LNCaP clone FGC (cell line): ENCODE data around the gene CD47.

Source experiments
- DNase-seq: peaks from one replicate; pipeline ENCODE4 v3.0.0-alpha.2; 2011; ENCODE audit warnings: low read depth
- H3K4me3 ChIP-seq: 2 replicates; pipeline ENCODE4 v1.5.1; 2011; ENCODE audit warnings: mild to moderate bottlenecking, low read depth, low read length, control low read depth
- CTCF ChIP-seq: IDR thresholded peaks from 2 replicates; pipeline ENCODE4 v1.5.1; 2012; ENCODE audit warnings: mild to moderate bottlenecking; ENCODE audit not compliant: control insufficient read depth, insufficient read depth; ENCODE audit errors: extremely low read depth

Gene CD47

GRCh38 chr3:108131475-108132134, 40.8 kb upstream of the CD47 start:
- H3K4me3 ChIP-seq, result no peak overlapping the region
- DNase-seq, result no peak
- no peak for TF ChIP-seq CTCF

GRCh38 chr3:108130701-108131474, 40.1 kb upstream of the CD47 start:
- no peak for DNase-seq
- no peak for TF ChIP-seq CTCF
- no peak overlapping the region for H3K4me3 ChIP-seq

- no peak for TF ChIP-seq CTCF
- no peak for DNase-seq
- no peak overlapping the region for H3K4me3 ChIP-seq
These were observed 39.4 kb upstream of the CD47 start for GRCh38 chr3:108130236-108130635.

- DNase-seq, result no peak
- TF ChIP-seq CTCF, result no peak
- H3K4me3 ChIP-seq, result no peak overlapping the region
These were observed 36.6 kb upstream of the CD47 start for GRCh38 chr3:108127301-108127988.

DNA sequence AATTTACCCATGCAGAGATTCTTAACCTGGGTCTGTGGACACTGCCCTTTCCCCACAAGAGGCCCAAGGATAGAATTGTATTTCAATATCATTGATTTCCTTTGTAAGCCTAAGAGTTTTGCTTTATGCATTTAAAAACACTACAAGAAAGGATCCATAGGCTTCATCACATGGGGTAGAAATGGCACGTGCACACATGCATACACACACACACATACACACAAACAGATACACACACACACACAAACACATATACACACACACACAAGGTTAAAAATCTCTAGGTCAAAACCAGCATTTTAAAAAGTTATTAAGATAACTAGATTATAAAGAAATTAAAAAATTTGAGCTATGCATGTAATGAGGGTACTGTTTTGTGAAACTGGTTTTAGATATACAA, 35.5 kb upstream of the CD47 start:
- DNase-seq, result no peak
- TF ChIP-seq CTCF, result no peak
- no peak overlapping the region for H3K4me3 ChIP-seq

DNA sequence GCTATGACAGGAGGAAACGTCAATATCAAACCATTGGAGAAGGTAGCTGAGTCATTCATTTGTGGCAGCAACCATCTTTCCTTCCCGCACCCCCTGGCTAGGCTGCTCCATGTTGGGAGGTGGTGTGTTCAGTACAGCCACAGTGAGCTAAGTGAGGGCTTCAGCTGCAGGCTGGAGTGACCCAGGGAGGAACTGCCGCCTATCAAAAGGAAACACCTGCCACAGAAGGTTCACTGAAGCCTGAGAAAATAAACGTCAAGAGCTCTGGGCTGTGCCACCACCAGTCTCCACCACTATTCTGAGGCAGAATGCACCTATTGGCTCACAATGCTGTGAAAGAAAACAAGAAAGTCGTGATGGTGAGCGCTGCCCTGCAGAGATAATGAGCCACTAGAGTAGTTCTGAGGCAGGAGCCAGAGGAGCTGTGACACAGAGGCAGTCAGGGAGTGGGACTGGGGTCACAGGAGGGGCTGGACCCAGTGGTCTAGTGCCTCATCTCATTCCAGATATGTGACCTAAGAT, 34.8 kb upstream of the CD47 start:
- TF ChIP-seq CTCF, result no peak
- no peak overlapping the region for H3K4me3 ChIP-seq
- no peak for DNase-seq
